NCI-H187 (cell line): ENCODE data around the gene SRRM1.
A peak's percentile ranks its signal among the peaks of the same experiment; 100 is the strongest.
"Not testable (repeated sequence)": the region's sequence is repeated elsewhere in the genome, so short reads cannot be mapped to it uniquely, and the experiment has no call there.

ENCODE experiments used
- DNase-seq, 2 experiments: peaks; one replicate each; lab custom pipeline; 2025; lab: John Stamatoyannopoulos, UW

SRRM1 gene

GRCh38 chr1:24644100-24644384 is 940 bp downstream of the SRRM1 start:
- no peak for DNase-seq

DNA sequence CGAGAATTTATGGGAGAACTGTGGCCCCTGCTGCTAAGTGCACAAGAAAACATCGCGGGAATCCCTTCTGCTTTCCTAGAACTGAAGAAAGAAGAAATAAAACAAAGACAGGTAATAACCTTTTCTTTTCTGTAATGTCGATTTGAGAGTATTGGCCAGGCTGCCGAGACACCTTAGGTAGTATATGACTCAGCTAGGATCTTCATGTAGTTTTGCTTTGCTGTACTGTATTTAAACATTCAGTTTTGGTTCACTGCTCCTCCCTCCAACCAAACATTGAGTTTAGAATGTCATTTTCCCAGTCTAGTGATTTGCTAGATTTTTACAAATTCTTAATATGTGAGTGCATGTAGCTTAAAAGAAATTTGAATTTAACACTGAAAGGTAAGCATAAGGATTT is 5.8 kb downstream of the SRRM1 start:
- DNase-seq = no peak

DNA sequence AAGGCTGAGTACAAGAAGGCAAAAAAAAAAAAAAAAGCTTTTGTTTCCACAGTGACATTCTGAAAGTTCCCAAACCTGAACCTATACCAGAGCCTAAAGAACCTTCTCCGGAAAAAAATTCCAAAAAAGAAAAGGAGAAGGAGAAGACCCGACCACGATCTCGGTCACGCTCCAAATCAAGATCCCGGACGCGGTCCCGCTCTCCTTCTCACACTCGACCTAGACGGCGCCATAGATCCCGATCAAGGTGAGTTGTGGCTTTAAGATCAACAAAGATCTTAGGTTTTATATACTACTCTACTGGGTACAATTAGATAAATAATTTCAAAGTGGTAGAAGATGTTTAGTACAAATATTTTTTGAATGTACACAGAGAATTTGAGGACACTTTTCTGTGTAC is 9.3 kb downstream of the SRRM1 start:
- DNase-seq = no peak

DNA sequence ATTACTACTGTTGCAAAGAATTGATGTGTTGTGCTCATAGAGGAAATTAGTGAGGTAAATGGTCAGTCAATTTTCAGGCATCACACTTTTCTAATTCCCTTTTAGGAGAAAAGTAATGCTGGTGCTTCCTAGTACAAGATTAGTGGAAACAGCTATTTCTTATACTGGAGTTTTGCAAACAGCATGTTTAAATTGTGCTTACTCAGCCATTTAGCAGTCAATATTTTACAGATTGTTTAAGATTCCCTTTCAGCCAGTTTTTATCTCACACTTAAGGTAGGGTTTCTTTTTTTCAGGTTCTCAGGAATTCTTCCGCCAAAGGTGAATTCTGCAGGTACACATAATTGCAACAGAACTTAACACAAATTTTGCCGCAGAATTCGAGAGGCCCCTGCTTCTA is 10.9 kb downstream of the SRRM1 start:
- DNase-seq = no peak

DNA sequence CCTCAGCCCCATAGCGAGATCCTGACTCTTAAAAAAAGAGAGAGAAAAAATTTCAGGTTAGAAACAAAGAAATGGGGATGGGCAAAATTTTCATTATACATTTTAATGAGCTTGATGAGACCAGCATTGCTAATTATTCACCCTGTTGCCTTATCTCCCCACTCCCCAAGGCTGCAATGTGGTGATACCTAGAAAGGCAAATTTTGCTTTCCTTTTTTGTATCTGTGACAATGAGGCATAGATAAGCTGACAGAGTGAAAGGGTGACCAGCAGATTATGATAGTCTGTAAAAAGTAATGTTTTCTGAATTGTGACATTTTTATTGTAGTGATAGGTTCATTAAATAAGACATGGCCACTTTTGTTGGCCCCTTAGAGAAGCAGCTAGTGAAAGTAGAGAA is 12.9 kb downstream of the SRRM1 start:
- DNase-seq = no peak

- DNase-seq = no peak
Measured at GRCh38 chr1:24657781-24658180, 14.7 kb downstream of the SRRM1 start.

DNA sequence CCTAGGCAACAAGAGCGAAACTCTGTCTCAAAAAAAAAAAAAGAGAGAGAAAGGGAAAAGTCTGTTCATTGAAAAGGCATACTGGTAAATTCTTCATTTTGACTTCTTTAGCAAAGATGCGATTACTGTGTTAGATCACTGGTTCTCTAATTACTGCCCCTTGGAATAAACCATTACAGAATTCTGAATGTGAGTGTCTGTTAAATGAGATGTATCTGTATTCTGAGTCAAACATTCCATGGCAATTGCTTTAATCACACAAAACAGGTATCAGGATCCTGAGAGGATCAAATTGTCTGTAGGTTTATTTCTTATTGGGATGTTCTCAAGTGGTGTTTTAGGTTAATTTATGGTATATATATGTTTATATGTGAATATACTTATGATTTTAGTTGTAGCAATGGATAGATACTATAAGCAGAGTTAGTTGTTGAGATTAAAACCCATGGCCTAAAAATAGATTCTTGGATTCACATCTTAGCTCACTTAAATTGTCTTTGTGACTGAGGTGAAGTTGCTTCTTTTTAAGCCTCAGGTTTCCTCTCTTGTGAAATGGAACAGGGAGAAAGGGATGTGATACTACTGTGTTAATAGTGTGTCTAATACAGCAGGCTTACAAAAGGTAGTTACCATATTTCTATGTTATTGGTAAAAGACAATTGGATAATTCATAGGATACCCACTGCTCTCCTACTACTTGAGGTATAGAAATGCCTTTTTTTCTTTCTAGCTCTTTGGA is 16.2 kb downstream of the SRRM1 start:
- DNase-seq = no peak

DNA sequence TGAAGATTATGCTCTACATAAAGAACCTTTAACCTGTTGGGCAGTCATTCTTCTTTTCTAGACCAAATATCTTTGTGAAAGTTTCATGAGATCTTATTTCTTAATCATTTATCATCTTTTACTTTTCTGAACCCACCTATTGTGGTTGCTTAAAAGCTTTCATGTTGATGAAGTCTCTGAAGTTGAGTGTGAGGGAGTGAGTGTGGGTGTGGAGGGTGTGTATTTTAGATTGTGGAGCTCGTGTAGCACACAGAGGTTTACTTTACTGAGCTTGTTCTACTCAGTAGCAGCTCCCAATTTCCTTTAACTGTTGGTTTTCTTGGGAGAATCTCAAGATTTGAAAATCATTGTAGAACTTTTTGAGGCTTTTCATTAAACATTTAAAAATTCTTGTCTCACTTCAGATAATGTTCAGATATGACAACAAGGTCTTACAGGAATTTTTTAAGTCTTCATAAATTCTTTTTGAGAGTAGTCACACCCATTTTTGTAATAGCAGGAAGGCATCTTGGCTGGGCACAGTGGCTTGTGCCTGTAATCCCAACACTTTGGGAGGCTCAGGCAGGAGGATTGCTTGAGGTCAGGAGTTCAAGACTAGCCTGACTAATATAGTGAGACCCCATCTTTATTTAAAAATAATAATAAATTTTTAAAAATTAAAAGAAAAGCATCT is 17.0 kb downstream of the SRRM1 start:
- no peak for DNase-seq

DNA sequence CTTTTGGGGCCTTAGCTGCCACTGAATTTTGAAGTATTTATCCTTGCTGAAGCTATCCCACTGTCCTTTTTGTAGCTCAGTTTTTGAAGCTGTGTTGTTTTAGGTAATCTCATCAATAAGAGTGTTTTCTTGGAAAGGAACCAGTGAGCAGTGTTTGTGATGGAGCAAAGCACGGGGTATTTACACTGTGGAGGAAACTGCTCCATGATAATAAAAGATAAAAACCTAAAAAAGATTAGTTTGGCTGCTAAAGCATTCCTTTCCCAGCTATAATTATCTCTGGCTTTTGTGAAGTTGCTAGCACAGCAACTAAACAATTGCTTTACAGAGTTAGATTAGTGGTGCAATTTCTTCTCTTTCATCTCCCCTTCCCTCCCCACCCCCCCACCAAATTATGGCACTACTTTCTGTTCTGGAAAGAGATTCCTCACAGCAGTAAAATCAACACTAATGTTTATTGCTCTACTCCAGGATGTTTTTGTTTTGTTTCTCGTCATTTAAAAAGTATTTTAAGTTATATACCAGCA is 21.5 kb downstream of the SRRM1 start:
- no peak for DNase-seq

GRCh38 chr1:24666794-24667193 is 23.7 kb downstream of the SRRM1 start:
- DNase-seq = no peak

DNA sequence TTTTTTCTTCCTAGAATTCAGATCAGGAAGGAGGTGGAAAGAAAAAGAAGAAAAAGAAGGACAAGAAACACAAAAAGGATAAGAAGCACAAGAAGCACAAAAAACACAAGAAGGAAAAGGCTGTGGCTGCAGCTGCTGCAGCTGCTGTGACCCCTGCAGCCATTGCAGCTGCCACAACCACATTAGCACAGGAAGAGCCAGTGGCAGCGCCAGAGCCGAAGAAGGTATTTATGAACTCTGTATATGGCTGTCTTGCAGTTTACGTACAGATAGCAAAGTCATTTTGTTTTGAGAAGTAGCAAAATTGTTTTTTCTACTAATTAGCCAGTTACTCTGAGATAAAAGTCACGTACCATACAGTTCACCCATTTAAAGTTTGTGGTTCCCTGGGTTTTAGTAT is 28.3 kb downstream of the SRRM1 start:
- DNase-seq = not testable (repeated sequence)

DNA sequence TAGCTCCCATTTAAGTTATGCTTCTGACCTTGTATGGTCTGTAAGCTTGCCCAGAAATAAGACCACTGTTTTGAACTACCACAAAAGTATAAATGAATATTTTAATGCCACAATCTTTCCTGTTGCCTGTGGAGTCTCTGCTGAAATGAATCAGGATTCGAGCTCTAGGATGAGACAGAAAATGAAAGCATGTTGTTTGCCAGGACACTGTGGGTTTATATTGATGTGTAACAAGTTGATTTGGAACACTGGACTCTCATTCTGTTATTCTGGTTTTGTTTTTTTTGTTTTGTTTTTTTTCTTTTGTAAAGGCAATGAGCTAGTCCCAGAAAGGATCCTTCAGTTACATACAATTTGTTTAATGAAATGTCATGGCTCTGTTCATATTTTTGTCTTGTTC is 29.6 kb downstream of the SRRM1 start:
- not testable (repeated sequence) for DNase-seq

DNA sequence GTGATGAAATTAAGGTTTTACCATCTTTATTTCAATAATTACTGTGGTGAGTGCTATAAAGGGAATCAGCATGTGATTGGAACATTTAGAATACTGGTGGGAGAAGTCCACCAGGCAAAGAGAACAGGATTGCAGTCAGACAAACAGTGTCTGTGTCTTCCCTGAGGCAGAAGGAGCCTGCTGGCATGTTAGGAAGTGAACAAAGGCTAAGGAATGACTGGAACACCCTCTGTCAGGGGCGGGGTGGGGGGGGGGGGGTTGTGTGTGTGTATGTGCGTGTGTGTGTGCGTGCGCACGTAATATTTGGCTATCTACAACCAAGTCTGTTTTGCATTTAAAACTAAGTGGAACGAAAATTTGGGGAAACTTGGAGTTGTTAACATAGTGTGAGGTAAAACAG is 30.2 kb downstream of the SRRM1 start:
- DNase-seq = no peak

DNA sequence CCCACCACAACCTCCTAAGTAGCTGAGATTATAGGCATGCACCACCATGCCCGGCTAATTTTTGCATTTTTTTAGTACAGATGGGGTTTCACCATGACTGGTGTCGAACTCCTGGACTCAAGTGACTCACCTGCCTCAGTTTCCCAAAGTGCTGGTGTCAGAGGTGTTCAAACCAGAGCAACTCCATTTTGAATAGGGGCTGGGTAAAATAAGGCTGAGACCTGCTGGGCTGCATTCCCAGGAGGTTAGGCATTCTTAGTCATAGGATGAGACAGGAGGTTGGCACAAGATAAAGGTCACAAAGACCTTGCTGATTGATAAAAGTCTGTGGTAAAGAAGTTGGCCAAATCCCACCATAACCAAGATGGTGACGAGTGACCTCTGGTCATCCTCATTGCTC is 35.3 kb downstream of the SRRM1 start:
- DNase-seq = not testable (repeated sequence)

- no peak for DNase-seq
Measured at GRCh38 chr1:24679725-24680124, 36.6 kb downstream of the SRRM1 start.

GRCh38 chr1:24683713-24684162 is 40.6 kb downstream of the SRRM1 start:
- no peak for DNase-seq

DNA sequence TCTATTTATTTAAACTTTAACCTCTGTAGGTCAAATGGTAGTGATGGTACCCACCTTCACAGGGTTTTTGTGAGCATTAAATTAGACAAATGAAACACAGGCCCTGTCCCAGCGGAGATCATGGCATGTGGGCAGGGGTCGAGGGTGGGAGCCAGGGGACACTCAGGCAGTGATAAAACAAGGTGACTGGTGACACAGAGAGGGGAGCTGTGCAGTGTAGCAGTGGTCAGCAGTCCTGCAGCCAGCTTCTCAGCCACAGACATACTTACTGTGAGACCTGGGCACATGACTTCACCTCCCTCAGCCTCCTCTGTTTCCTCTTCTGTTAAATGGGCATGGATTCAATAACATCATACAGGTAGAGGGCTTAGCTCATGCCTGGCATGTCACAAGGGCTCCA is 44.9 kb downstream of the SRRM1 start:
- no peak for DNase-seq

- peak; percentile 9 to 13 for DNase-seq
Measured at GRCh38 chr1:24688621-24689195, 45.6 kb downstream of the SRRM1 start.

DNA sequence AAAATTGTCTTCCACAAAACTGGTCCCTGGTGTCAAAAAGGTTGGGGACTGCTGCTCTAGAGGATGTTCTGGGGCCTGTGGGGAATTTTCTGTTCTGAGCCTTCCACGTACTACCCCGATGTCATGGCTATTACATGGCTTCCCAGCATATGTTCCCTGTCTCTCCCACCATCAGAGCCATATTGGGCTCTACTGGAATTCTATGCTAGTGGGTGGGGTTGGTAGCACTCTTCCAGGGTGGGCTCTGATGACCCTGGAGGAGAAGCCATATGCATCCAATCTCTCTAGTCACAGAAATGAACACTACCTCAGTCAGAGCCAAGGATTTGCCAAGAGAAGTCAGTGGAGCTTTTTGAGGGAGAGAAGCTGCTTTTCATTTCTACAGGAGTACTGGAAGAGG is 47.9 kb downstream of the SRRM1 start:
- DNase-seq = no peak

- DNase-seq = no peak
Measured at GRCh38 chr1:24692351-24692980, 49.4 kb downstream of the SRRM1 start.

- DNase-seq = no peak
Measured at GRCh38 chr1:24693827-24694379, 50.8 kb downstream of the SRRM1 start.

- peak; percentile 8 to 16 for DNase-seq
Measured at GRCh38 chr1:24694380-24694843, 51.3 kb downstream of the SRRM1 start.
